ENCODE results near the gene ATP2C1.

- no peak for TF ChIP-seq POLR2A (IDR thresholded peaks at IDR 0.05)
- no peak for TF ChIP-seq CTCF (IDR thresholded peaks at IDR 0.05 in 4 of 5, conservative IDR thresholded peaks at IDR 0.05 in 1 of 5)
These were observed 131.7 kb downstream of the ATP2C1 start for GRCh38 chr3:131025539-131025938.

Measured in gastrocnemius medialis (tissue), 4 donors.